Measurements from ENCODE around the gene SPEF2.

- TF ChIP-seq SPI1 (IDR thresholded peaks at IDR 0.05; ENCODE audit: borderline replicate concordance, low read depth): no peak
- peak; percentile 19 for TF ChIP-seq CTCF (IDR thresholded peaks at IDR 0.05; ENCODE audit: insufficient read depth, low read length)
- TF ChIP-seq POLR2AphosphoS5 (IDR thresholded peaks at IDR 0.05; ENCODE audit: low read depth): no peak
- TF ChIP-seq GABPA (IDR thresholded peaks at IDR 0.05; ENCODE audit: low read depth): no peak
- TF ChIP-seq, protein P1, sequence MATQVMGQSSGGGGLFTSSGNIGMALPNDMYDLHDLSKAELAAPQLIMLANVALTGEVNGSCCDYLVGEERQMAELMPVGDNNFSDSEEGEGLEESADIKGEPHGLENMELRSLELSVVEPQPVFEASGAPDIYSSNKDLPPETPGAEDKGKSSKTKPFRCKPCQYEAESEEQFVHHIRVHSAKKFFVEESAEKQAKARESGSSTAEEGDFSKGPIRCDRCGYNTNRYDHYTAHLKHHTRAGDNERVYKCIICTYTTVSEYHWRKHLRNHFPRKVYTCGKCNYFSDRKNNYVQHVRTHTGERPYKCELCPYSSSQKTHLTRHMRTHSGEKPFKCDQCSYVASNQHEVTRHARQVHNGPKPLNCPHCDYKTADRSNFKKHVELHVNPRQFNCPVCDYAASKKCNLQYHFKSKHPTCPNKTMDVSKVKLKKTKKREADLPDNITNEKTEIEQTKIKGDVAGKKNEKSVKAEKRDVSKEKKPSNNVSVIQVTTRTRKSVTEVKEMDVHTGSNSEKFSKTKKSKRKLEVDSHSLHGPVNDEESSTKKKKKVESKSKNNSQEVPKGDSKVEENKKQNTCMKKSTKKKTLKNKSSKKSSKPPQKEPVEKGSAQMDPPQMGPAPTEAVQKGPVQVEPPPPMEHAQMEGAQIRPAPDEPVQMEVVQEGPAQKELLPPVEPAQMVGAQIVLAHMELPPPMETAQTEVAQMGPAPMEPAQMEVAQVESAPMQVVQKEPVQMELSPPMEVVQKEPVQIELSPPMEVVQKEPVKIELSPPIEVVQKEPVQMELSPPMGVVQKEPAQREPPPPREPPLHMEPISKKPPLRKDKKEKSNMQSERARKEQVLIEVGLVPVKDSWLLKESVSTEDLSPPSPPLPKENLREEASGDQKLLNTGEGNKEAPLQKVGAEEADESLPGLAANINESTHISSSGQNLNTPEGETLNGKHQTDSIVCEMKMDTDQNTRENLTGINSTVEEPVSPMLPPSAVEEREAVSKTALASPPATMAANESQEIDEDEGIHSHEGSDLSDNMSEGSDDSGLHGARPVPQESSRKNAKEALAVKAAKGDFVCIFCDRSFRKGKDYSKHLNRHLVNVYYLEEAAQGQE (IDR thresholded peaks at IDR 0.05; ENCODE audit: insufficient replicate concordance, low read depth): no peak
Observed at GRCh38 chr5:35777358-35778087, 159.9 kb downstream of the SPEF2 start.

Data from HL-60 (cell line).